Fibroblast of the conjunctiva (primary cell): Measurements from ENCODE around the gene MAN1C1.
"Not testable (repeated sequence)": the region's sequence is repeated elsewhere in the genome, so short reads cannot be mapped to it uniquely, and the experiment has no call there.

ENCODE experiments used
- DNase-seq: peaks from one replicate; pipeline ENCODE4 v3.0.0-alpha.2; 2010; ENCODE audit warnings: low read depth

MAN1C1 gene

DNA sequence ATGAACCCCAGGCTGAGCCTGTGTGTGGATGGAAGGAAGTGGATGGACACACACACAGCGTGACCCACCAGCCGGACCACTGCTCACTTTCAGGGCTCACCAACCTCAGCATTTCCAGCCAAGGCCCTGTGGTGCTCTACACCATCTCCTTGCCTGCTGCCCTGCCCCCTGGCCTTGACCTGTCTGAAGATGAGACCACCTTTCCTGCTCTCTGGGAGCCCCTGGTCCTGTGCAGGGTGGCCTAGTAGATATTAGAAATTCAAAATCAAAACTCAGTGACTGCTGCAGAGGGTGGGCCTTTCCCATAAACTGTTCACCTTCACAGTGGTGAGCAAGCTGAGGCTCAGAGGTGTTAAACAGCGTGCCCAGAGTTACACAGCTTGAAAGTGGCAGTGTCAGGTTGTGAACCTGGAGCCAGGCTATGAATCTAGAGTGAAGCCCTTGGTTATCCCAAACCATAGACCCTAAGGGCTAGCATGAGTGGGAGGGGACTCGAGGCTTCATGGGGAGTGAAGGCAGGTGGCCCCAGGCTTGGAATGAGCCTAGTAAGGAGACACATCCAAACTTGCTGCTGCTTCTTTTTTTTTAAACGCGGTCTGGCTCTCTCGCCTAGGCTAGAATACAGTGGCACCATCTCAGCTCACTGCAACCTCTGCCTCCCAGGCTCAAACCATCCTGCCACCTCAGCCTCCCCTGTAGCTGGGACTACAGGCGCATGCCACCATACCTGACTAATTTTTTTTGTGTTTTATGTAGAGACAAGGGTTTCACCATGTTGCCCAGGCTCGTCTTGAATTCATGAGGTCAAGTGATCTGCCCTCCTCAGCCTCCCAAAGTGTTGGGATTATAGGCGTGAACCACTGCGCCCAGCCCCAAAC is 41.5 kb downstream of the MAN1C1 start:
- no peak for DNase-seq

GRCh38 chr1:25658791-25659431 is 42.3 kb downstream of the MAN1C1 start:
- DNase-seq, result no peak

DNA sequence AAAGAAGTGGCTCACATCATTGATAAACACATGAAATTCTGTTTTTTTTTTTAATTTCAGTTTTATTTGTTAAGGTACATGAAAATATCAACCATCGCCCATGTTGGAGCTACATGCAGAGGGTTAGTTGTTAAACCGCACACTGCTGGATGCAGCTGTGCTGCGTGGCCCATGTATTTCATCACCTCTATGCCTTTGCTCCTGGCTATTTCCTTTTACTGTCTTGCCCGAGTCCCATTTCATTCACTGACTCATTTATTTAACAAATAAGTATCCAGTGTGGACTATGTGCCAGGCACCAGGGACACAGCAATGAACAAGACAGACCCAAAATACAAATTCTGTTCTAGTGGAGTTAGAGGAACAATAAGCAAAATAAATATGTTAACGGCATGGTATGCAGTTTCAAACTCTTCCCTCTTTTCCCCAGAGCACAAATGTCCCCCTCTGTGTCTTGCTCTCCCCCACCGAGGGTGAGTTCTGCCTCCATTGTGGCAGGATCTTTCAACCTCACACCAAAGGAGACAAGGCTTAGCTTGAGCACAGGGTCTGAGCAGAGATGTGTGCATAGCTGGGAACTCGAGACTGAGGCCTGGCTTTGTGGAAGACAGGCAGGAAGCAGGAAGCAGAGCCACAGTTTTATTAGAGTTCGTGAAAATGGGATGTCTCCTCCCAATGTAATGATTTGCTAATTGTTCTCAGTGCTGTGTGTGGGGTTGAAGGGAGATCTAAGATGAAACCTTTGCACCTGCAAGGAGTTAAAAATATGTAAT is 44.6 kb downstream of the MAN1C1 start:
- DNase-seq, result no peak

- no peak for DNase-seq
These were observed 45.5 kb downstream of the MAN1C1 start for GRCh38 chr1:25662061-25662460.

GRCh38 chr1:25662959-25663358 is 46.4 kb downstream of the MAN1C1 start:
- DNase-seq, result not testable (repeated sequence)

GRCh38 chr1:25664357-25665199 is 48.0 kb downstream of the MAN1C1 start:
- no peak for DNase-seq

- no peak for DNase-seq
These were observed 49.9 kb downstream of the MAN1C1 start for GRCh38 chr1:25666460-25666859.

DNA sequence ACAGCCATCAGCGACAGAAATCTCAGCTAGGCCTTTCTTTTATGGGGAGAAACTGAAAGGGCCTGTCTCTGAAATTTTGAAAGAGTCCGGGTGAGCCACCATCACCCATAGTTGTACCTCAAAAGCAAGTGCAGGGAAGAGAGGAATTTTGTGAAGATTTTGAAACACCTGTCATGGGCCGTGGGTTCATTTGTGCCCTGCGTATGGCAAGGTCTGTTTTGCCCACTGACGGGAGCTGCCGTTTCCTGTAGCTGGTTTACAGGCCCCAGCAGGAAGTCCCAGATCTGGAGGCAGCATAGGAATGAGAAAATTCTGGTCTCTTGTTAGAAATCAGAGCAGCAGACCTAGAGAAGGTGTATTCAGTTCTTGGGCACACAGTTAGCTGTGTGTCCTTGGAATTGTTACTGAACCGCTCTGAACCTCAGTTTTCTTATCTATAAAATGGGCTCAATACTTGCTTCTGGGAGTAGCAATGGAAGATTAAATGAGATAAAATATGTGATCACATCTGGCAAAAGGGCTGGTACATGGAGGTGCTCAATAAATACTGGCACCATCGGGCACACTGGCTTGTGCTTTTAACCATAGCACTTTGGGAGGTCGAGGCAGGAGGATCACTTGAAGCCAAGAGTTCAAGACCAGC is 52.5 kb downstream of the MAN1C1 start:
- DNase-seq, result no peak

- DNase-seq, result no peak
These were observed 53.4 kb downstream of the MAN1C1 start for GRCh38 chr1:25669781-25670567.

DNA sequence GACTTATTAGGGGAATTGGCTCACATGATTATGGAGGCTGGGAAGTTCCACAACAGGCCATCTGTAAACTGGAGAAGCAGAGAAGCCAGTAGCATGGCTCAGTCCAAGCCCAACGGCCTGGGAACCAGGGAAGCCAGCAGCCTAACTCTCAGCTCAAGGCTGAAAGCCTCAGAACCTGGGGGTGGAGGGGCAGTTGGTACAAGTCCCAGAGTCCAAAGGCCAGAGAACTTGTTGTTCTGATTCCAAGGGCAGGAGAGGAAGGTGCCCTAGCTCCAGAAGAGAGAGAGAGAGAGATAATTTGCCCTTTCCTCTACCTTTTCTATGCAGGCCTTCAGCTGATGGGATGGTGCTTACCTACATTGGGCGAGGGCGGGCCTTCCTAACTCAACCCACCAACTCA is 55.3 kb downstream of the MAN1C1 start:
- no peak for DNase-seq

DNA sequence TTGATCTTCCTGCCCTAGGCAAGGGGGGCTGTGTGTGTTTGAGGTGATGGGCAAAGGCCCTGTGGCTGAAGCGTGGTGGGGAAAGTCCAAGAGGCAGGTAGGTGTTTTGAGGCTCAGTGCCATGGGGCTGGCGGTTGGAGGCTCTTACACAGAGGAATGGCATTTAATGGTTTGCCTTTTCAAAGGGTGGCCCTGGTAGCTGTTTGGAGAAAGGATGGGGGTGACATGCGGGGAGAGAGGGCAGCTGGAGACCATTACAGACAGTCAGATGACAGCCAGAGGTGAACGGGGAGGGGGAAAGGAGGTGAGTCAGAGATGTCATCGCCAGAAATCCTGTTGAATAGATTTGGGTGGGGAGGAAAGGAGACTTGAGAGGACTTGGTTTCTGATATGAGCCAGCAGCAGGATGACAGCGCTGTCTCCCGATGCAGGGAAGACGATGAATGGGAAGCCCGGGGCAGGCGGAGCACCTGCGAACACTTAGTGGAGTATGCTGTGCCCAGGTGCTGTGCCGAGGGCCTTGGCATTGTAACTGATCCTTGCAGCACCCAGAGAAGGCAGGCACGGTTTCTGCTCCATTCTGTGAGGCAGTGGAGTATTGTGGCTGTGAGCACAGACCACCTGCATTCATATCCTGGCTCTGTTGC is 56.3 kb downstream of the MAN1C1 start:
- no peak for DNase-seq

DNA sequence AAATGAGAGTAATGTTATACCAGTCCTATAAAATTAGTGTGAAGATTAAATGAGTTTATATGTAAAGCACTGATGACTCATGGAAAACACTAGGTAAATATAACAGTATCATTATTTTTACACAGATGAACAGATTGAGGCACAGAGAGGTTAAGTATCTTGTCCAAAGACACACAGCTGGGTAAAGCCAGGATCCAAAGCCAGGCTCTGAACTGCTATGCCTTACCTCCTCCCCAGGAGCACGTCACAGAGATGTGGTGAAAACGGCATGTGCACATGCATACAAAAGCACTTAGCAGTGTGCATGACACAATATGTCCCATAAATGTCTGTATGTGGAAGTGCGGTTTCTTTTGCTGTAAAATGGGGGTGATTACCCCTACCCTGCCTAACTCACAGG is 56.9 kb downstream of the MAN1C1 start:
- DNase-seq, result no peak

DNA sequence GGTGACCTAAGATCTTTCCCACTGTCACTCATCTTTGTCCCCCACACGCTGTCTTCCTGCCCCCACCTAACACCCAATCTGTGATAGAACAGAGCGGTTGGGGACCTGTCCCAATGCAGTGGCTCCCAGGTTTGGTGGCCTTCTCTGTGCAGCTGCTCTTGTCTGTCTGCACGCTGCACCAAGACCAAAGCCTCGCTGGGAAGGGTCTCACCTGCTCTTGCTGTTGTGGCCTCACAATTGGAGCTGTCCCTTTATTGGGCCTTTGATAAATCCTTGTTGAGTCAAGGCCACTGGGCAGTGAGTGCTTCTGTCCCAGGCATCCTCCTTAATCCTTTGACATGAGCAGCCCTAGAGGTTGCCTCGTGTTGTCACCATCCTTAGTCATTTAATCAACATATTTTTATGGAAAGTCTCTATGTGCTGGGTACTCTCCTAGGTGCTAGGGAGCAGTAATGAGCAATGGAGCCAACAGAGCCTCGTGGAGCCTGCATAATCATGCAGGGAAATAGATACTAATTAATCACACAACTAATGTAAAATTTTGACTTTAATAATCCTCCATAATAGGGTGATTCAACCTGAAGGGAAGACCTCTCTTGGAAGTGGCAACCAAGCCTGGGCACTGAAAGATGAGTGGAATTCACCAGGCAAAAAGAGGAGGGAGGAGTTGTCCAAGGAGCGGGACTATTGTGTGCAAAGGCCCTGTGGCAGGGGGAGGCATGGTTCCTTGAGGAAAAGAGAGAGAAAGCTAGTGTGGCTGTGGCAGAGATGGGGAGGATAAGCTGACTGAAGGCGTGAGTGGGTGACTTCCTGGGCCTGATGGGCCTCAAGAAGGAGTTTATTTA is 57.6 kb downstream of the MAN1C1 start:
- no peak for DNase-seq

- no peak for DNase-seq
These were observed 58.2 kb downstream of the MAN1C1 start for GRCh38 chr1:25674807-25675084.

- no peak for DNase-seq
These were observed 59.3 kb downstream of the MAN1C1 start for GRCh38 chr1:25675729-25676476.

DNA sequence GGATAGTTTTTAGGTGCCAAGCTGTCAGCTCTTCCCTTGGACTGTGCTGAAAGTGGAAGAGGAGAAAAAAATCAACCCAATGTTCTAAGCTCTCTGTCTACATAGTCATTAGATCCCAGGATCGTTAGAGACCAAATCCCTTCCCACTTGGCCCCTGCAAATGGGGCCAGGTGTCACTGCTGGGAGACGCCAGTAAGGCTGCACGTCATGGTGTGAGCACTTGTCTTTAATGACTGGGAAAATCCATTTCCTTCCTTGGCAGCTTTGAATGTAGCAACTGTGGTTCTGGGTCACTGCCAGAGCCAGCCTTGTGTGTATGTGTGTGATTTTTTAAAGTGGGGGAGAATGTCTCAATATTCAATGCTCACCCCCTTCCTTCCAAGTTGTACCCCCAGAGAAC is 59.9 kb downstream of the MAN1C1 start:
- no peak for DNase-seq

GRCh38 chr1:25677193-25677773 is 60.7 kb downstream of the MAN1C1 start:
- no peak for DNase-seq

GRCh38 chr1:25679171-25679570 is 62.6 kb downstream of the MAN1C1 start:
- no peak for DNase-seq
